Fibroblast of pulmonary artery (primary cell): ENCODE data around the gene ARL5A.

Source experiments
- DNase-seq: peaks from one replicate; pipeline ENCODE4 v3.0.0-alpha.2; 2010; ENCODE audit warnings: low read depth
- H3K4me3 ChIP-seq: replicated peaks from 2 replicates; pipeline ENCODE4 v1.5.1; 2011; ENCODE audit warnings: low read depth, mild to moderate bottlenecking, control low read depth, low read length, moderate library complexity
- CTCF ChIP-seq: IDR thresholded peaks from 2 replicates; pipeline ENCODE4 v1.5.1; 2011; ENCODE audit warnings: mild to moderate bottlenecking, control low read depth, low read length, inconsistent platforms; ENCODE audit errors: missing control alignments

ARL5A gene

DNA sequence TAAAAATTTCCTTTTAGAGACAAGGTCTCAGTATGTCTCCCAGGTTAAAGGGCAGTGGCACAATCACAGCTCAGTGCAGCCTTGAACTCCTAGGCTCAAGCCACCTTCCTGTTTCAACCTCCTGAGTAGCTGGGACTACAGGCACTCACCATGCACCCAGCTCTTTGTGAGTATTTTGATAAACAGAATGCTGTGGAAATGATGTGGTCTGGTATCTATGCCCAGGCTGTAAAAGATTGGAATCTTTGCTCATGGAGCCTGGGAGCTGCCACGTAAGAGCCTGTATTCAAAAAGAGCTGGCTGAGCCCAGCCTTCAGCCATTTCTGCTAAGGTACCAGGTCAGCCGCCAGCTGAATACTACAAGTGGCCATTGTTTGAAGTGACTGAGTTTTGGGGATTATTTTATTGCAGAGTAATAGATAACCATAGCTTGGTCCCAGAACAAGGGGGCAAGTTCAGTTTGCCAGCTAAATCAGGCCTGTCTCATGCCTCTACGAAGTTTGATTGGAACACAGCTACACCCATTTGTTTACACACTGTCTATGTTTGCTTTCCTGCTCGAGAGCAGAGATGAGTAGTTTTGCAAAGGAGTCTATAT lies 21.3 kb upstream of the ARL5A start:
- no peak for DNase-seq
- H3K4me3 ChIP-seq: no peak overlapping the region
- no peak for TF ChIP-seq CTCF

DNA sequence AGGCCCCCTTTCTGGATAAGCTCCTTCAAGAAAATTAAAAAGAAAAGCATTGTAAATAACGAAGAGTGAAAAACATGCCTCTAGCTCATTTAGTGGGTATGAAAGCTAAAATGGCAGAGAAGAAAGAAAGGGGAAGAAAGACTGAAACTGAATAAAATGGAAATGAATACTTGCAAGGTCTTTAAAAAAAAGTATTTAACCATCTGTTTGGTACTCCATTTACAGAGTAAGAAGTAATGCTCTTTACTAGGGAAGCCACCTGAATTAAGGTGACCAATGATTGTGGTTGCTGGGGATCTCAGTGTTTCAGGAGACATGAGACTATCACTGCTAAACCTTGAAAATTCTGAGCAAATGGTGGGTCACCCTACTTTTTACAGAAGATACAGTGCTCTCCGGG lies 17.7 kb upstream of the ARL5A start:
- DNase-seq: no peak
- no peak overlapping the region for H3K4me3 ChIP-seq
- no peak for TF ChIP-seq CTCF

GRCh38 chr2:151845481-151845880 lies 17.3 kb upstream of the ARL5A start:
- no peak for DNase-seq
- no peak overlapping the region for H3K4me3 ChIP-seq

DNA sequence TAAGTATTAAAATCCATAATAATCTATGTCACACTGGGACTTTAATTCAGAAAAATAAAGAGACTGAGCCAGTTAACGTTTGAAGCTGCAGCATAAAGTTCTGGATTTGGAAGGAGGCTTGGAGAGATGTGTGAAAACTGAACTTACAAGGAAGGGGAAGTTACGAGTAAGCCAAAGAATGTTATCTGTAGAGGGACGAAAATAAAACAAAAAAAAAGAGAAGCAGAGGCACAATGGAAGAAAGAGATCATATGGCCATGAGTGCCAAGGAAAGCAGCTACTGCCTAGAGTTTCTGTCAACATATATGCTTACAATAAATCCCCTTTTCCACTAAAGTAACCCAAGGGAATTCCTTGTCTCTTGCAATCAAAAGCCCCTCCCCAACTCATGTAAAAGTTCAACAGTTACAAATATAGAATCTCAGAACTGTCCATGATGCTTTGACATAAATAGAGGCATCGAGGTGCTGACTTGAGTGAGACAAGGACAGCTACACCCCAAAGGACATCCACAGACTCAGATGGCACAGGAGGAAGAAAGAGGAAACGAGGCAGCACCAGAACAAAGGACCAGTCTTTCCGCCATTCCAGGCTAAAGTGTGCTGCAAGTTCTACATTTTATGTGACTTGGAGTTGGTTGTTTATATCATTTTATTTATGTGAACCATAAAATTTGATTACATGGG lies 16.1 kb upstream of the ARL5A start:
- peak; percentile 35 for DNase-seq
- no peak overlapping the region for H3K4me3 ChIP-seq
- TF ChIP-seq CTCF: no peak

More at GRCh38 chr2:151845481-151845880, 17.3 kb upstream of the ARL5A start:
- no peak for TF ChIP-seq CTCF

GRCh38 chr2:151843691-151844061 lies 15.5 kb upstream of the ARL5A start:
- no peak for TF ChIP-seq CTCF
- peak; percentile 7 for DNase-seq
- H3K4me3 ChIP-seq: no peak overlapping the region

- TF ChIP-seq CTCF: no peak
- no peak for DNase-seq
Observed at GRCh38 chr2:151842830-151843690, 14.8 kb upstream of the ARL5A start.

More at GRCh38 chr2:151842830-151843690, 14.8 kb upstream of the ARL5A start:
- no peak overlapping the region for H3K4me3 ChIP-seq
